ENCODE measurements around the gene ZDHHC4. TPM values are rescaled to one million over a fixed set of nuclear protein-coding genes. Genes with fewer than 3 reads are reported as not detected.

Gene ZDHHC4
- total and polyA plus RNA-seq, 10 of the 15 experiments (the other 5 are each of a cell fraction or from before 2014, with no cell fraction given), result 30.6 to 74.3 (median 35.8) TPM

GRCh38 chr7:6531492-6532279 lies 45.6 kb upstream of the ZDHHC4 start:
- no peak overlapping the region for H3K27ac ChIP-seq (ENCODE audit: control insufficient read depth, insufficient read depth)
- TF ChIP-seq E4F1 (IDR thresholded peaks at IDR 0.05; ENCODE audit: borderline replicate concordance, partially characterized antibody), result no peak
- TF ChIP-seq POU2F2 (IDR thresholded peaks at IDR 0.05; ENCODE audit: borderline replicate concordance, low read depth, low read length), result no peak
- TF ChIP-seq IKZF2 (IDR thresholded peaks at IDR 0.05), result no peak
- TF ChIP-seq CEBPZ (IDR thresholded peaks at IDR 0.05; ENCODE audit: low read depth, low read length), result no peak
- TF ChIP-seq E2F8 (IDR thresholded peaks at IDR 0.05; ENCODE audit: low read depth, partially characterized antibody), result no peak
- no peak for TF ChIP-seq ATF7 (IDR thresholded peaks at IDR 0.05; ENCODE audit: low read depth)
- peak overlapping the region; percentile 68; the same call in 1 of the 2 replicates for H3K4me3 ChIP-seq
- FAIRE-seq, result no peak
- H2AFZ ChIP-seq (ENCODE audit: control insufficient read depth, low read depth, low read length), result no peak overlapping the region
- no peaks in the 10 kb centered on the region for H3K79me2 ChIP-seq (ENCODE audit: control insufficient read depth, insufficient read depth, low read length)
- RAD21 ChIA-PET (ENCODE audit: unreplicated experiment), result no interaction called here
- in situ Hi-C loops (cut with MboI), result no loop called here
- H3K27me3 ChIP-seq (replicated peaks in 1 of 2; ENCODE audit: control insufficient read depth in 2 of 2, insufficient read depth in 2 of 2, low read length in 1 of 2), result peaks cover 2 to 5% of the 10 kb centered on the region in 2 experiments
- DNase-seq (ENCODE audit: low read depth, low spot score), result no peak
- intact Hi-C loops (cut with micrococcal nuclease; ENCODE audit: unreplicated experiment), result no loop called here
- peaks cover 4% of the 10 kb centered on the region for H3K4me1 ChIP-seq (ENCODE audit: control insufficient read depth, insufficient read depth, low read length)
- no TSS peak for BruUV-seq (replicated peaks)
- SMC1A ChIA-PET (ENCODE audit: uncharacterized antibody, unreplicated experiment), result no interaction called here
- POLR2A ChIA-PET, result no interaction called here
- CTCF ChIA-PET, result no interaction called here
- no peak for ATAC-seq
- no peaks in the 10 kb centered on the region for H3K9me3 ChIP-seq (replicated peaks; ENCODE audit: control insufficient read depth, insufficient read depth, low read length)
- no peak overlapping the region for H3K9ac ChIP-seq (ENCODE audit: control insufficient read depth, insufficient read depth, low read length)
- WGBS (ENCODE audit: insufficient coverage, insufficient replicate concordance, low lambda C conversion rate, missing lambda C conversion rate), result 51% methylated on average over 19 of the region's 19 CpGs
- peak overlapping the region; percentile 42; the same call in 1 of the 2 replicates for H3K4me2 ChIP-seq (ENCODE audit: control insufficient read depth, insufficient read depth)
- no peaks in the 10 kb centered on the region for H3K36me3 ChIP-seq (ENCODE audit: control insufficient read depth in 2 of 2, insufficient read depth in 2 of 2, low read length in 1 of 2)
- no peaks in the 10 kb centered on the region for H4K20me1 ChIP-seq (ENCODE audit: control insufficient read depth, insufficient read depth)
